ENCODE measurements around the gene SDC4. TPM values are rescaled to one million over a fixed set of nuclear protein-coding genes. Genes with fewer than 3 reads are reported as not detected.

Gene SDC4
- total and polyA plus RNA-seq, 10 of the 15 experiments (the other 5 are each of a cell fraction or from before 2014, with no cell fraction given): 0.52 to 11.3 (median 1.4) TPM

Other genes with a start within 250 kb of the SDC4 start
Only the 7 nearest of the 18 such genes appear.
- not detected in 2 replicates for gene SLPI, start 93.9 kb downstream of the SDC4 start, total RNA-seq (2014; rRNA removed)
- gene SLPI, start 93.9 kb downstream of the SDC4 start, total RNA-seq (2014; rRNA removed; fragmentation: Illumina TruSeq; extraction: Trizol): not detected in 2 replicates
- gene SLPI, start 93.9 kb downstream of the SDC4 start, total RNA-seq (2021): 1.4 TPM in 1 of 2 replicates, not detected in the other
- not detected in 2 replicates for gene SLPI, start 93.9 kb downstream of the SDC4 start, polyA plus RNA-seq (2011; rRNA removed)
- gene SLPI, start 93.9 kb downstream of the SDC4 start, polyA plus RNA-seq (2014; fragmentation: Illumina TruSeq; extraction: Trizol): not detected in 2 replicates
- gene SLPI, start 93.9 kb downstream of the SDC4 start, polyA plus RNA-seq (2014; fragmentation: Nextera tagmentation; extraction: Ambion mirVana): not detected
- 0.56 TPM in 1 of 2 replicates, not detected in the other for gene SLPI, start 93.9 kb downstream of the SDC4 start, polyA plus RNA-seq (2014; rRNA removed)
- not detected for gene SLPI, start 93.9 kb downstream of the SDC4 start, polyA plus RNA-seq (2016; fragmentation: Nextera tagmentation; extraction: Ambion mirVana)
- not detected in 2 replicates for gene RBPJL, start 41.6 kb downstream of the SDC4 start, total RNA-seq (2014; rRNA removed)
- gene RBPJL, start 41.6 kb downstream of the SDC4 start, total RNA-seq (2014; rRNA removed; fragmentation: Illumina TruSeq; extraction: Trizol): not detected in 2 replicates
- gene RBPJL, start 41.6 kb downstream of the SDC4 start, total RNA-seq (2021): 0.18 TPM in 1 of 2 replicates, not detected in the other
- not detected in 2 replicates for gene RBPJL, start 41.6 kb downstream of the SDC4 start, polyA plus RNA-seq (2011; rRNA removed)
- not detected in 2 replicates for gene RBPJL, start 41.6 kb downstream of the SDC4 start, polyA plus RNA-seq (2014; fragmentation: Illumina TruSeq; extraction: Trizol)
- not detected for gene RBPJL, start 41.6 kb downstream of the SDC4 start, polyA plus RNA-seq (2014; fragmentation: Nextera tagmentation; extraction: Ambion mirVana)
- not detected in 2 replicates for gene RBPJL, start 41.6 kb downstream of the SDC4 start, polyA plus RNA-seq (2014; rRNA removed)
- gene RBPJL, start 41.6 kb downstream of the SDC4 start, polyA plus RNA-seq (2016; fragmentation: Nextera tagmentation; extraction: Ambion mirVana): not detected
- gene MATN4, start 40.1 kb downstream of the SDC4 start, total RNA-seq (2014; rRNA removed): not detected in 2 replicates
- not detected in 2 replicates for gene MATN4, start 40.1 kb downstream of the SDC4 start, total RNA-seq (2014; rRNA removed; fragmentation: Illumina TruSeq; extraction: Trizol)
- gene MATN4, start 40.1 kb downstream of the SDC4 start, total RNA-seq (2021): not detected in 2 replicates
- gene MATN4, start 40.1 kb downstream of the SDC4 start, polyA plus RNA-seq (2011; rRNA removed): 0.06 and 0.15 TPM in 2 replicates
- gene MATN4, start 40.1 kb downstream of the SDC4 start, polyA plus RNA-seq (2014; fragmentation: Illumina TruSeq; extraction: Trizol): not detected in 2 replicates
- gene MATN4, start 40.1 kb downstream of the SDC4 start, polyA plus RNA-seq (2014; fragmentation: Nextera tagmentation; extraction: Ambion mirVana): not detected
- gene MATN4, start 40.1 kb downstream of the SDC4 start, polyA plus RNA-seq (2014; rRNA removed): 0.10 TPM in 1 of 2 replicates, not detected in the other
- gene MATN4, start 40.1 kb downstream of the SDC4 start, polyA plus RNA-seq (2016; fragmentation: Nextera tagmentation; extraction: Ambion mirVana): not detected
- 8.9 and 14.5 TPM in 2 replicates for gene SYS1, start 14.7 kb upstream of the SDC4 start, total RNA-seq (2014; rRNA removed)
- gene SYS1, start 14.7 kb upstream of the SDC4 start, total RNA-seq (2014; rRNA removed; fragmentation: Illumina TruSeq; extraction: Trizol): 5.4 and 6.4 TPM in 2 replicates
- gene SYS1, start 14.7 kb upstream of the SDC4 start, total RNA-seq (2021): 9.4 and 9.5 TPM in 2 replicates
- 17.8 and 22.6 TPM in 2 replicates for gene SYS1, start 14.7 kb upstream of the SDC4 start, polyA plus RNA-seq (2011; rRNA removed)
- gene SYS1, start 14.7 kb upstream of the SDC4 start, polyA plus RNA-seq (2014; fragmentation: Illumina TruSeq; extraction: Trizol): 5.8 and 6.2 TPM in 2 replicates
- gene SYS1, start 14.7 kb upstream of the SDC4 start, polyA plus RNA-seq (2014; fragmentation: Nextera tagmentation; extraction: Ambion mirVana): 1 to 10 TPM; 5.1 to 7.3 TPM
- gene SYS1, start 14.7 kb upstream of the SDC4 start, polyA plus RNA-seq (2014; rRNA removed): 10.8 and 15.8 TPM in 2 replicates
- 1 to 10 TPM; 9.1 to 9.8 TPM for gene SYS1, start 14.7 kb upstream of the SDC4 start, polyA plus RNA-seq (2016; fragmentation: Nextera tagmentation; extraction: Ambion mirVana)
- not detected in 2 replicates for gene TP53TG5, start 29.9 kb upstream of the SDC4 start, total RNA-seq (2014; rRNA removed)
- gene TP53TG5, start 29.9 kb upstream of the SDC4 start, total RNA-seq (2014; rRNA removed; fragmentation: Illumina TruSeq; extraction: Trizol): not detected in 2 replicates
- gene TP53TG5, start 29.9 kb upstream of the SDC4 start, total RNA-seq (2021): not detected in 2 replicates
- not detected in 2 replicates for gene TP53TG5, start 29.9 kb upstream of the SDC4 start, polyA plus RNA-seq (2011; rRNA removed)
- not detected in 2 replicates for gene TP53TG5, start 29.9 kb upstream of the SDC4 start, polyA plus RNA-seq (2014; fragmentation: Illumina TruSeq; extraction: Trizol)
- gene TP53TG5, start 29.9 kb upstream of the SDC4 start, polyA plus RNA-seq (2014; fragmentation: Nextera tagmentation; extraction: Ambion mirVana): not detected
- 0.06 TPM in 1 of 2 replicates, not detected in the other for gene TP53TG5, start 29.9 kb upstream of the SDC4 start, polyA plus RNA-seq (2014; rRNA removed)
- under 1 TPM in 1 of 2 experiments, not detected in 1; 0.24 TPM for gene TP53TG5, start 29.9 kb upstream of the SDC4 start, polyA plus RNA-seq (2016; fragmentation: Nextera tagmentation; extraction: Ambion mirVana)
- 0.17 TPM in 1 of 2 replicates, not detected in the other for gene DBNDD2, start 59.9 kb upstream of the SDC4 start, total RNA-seq (2014; rRNA removed)
- 0.41 and 0.67 TPM in 2 replicates for gene DBNDD2, start 59.9 kb upstream of the SDC4 start, total RNA-seq (2014; rRNA removed; fragmentation: Illumina TruSeq; extraction: Trizol)
- gene DBNDD2, start 59.9 kb upstream of the SDC4 start, total RNA-seq (2021): 0.74 and 1.0 TPM in 2 replicates
- gene DBNDD2, start 59.9 kb upstream of the SDC4 start, polyA plus RNA-seq (2011; rRNA removed): 5.0 and 5.7 TPM in 2 replicates
- 0.46 and 0.52 TPM in 2 replicates for gene DBNDD2, start 59.9 kb upstream of the SDC4 start, polyA plus RNA-seq (2014; fragmentation: Illumina TruSeq; extraction: Trizol)
- gene DBNDD2, start 59.9 kb upstream of the SDC4 start, polyA plus RNA-seq (2014; fragmentation: Nextera tagmentation; extraction: Ambion mirVana): under 1 TPM; 0.18 to 0.49 TPM
- gene DBNDD2, start 59.9 kb upstream of the SDC4 start, polyA plus RNA-seq (2014; rRNA removed): 0.39 and 0.67 TPM in 2 replicates
- gene DBNDD2, start 59.9 kb upstream of the SDC4 start, polyA plus RNA-seq (2016; fragmentation: Nextera tagmentation; extraction: Ambion mirVana): under 1 TPM in 1 of 2 experiments, not detected in 1; 0.21 TPM
- gene PIGT, start 67.7 kb upstream of the SDC4 start, total RNA-seq (2014; rRNA removed): 35.7 and 45.0 TPM in 2 replicates
- 15.5 and 18.6 TPM in 2 replicates for gene PIGT, start 67.7 kb upstream of the SDC4 start, total RNA-seq (2014; rRNA removed; fragmentation: Illumina TruSeq; extraction: Trizol)
- 39.5 and 45.2 TPM in 2 replicates for gene PIGT, start 67.7 kb upstream of the SDC4 start, total RNA-seq (2021)
- gene PIGT, start 67.7 kb upstream of the SDC4 start, polyA plus RNA-seq (2011; rRNA removed): 8.0 and 24.1 TPM in 2 replicates
- gene PIGT, start 67.7 kb upstream of the SDC4 start, polyA plus RNA-seq (2014; fragmentation: Illumina TruSeq; extraction: Trizol): 29.4 and 41.9 TPM in 2 replicates
- 10 to 100 TPM; 19.1 to 27.5 TPM for gene PIGT, start 67.7 kb upstream of the SDC4 start, polyA plus RNA-seq (2014; fragmentation: Nextera tagmentation; extraction: Ambion mirVana)
- 28.6 and 33.5 TPM in 2 replicates for gene PIGT, start 67.7 kb upstream of the SDC4 start, polyA plus RNA-seq (2014; rRNA removed)
- gene PIGT, start 67.7 kb upstream of the SDC4 start, polyA plus RNA-seq (2016; fragmentation: Nextera tagmentation; extraction: Ambion mirVana): 10 to 100 TPM; 56.5 to 66.0 TPM

Measured in GM12878 (cell line).